ENCODE measurements around the gene IFT172.

The IFT172 gene

DNA sequence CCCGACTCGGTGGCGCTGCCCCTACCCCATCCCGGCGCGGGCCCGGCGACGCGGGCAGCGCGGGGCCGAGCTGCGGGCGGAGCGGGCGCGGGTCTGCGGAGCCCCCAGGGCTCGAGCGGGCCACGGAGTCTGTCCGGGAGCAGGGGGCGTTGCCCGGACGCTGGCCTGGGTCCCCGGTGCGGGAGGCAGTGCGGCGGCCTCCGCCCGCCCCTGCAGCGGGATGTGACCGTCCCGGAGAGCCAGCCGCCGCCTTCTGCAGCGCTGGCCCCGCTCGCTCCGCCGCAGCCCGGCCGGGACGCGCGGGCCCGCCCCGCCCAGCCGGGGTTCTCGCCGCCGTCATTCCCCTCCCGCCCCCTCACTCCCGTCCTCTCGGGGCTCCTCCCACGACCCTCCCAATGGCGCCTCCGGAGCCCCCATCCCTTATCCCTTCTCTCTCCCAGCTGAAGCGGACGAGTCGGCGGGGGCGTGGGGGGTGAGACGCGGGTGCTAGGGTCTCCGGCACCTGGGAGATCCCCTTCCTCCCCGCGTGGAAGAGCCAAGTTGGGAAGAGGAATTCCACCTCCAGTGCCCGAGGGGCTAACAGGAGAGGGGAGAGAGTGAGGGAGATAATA, 5.5 kb upstream of the IFT172 start, which contains the start of gene FNDC4:
TSS of gene FNDC4 (minus strand) at position 257 of the 611 bp plus-strand sequence. CDS start 521 bp downstream, outside the sequence.
- no peak for DNase-seq (ENCODE audit: low read depth)

DNA sequence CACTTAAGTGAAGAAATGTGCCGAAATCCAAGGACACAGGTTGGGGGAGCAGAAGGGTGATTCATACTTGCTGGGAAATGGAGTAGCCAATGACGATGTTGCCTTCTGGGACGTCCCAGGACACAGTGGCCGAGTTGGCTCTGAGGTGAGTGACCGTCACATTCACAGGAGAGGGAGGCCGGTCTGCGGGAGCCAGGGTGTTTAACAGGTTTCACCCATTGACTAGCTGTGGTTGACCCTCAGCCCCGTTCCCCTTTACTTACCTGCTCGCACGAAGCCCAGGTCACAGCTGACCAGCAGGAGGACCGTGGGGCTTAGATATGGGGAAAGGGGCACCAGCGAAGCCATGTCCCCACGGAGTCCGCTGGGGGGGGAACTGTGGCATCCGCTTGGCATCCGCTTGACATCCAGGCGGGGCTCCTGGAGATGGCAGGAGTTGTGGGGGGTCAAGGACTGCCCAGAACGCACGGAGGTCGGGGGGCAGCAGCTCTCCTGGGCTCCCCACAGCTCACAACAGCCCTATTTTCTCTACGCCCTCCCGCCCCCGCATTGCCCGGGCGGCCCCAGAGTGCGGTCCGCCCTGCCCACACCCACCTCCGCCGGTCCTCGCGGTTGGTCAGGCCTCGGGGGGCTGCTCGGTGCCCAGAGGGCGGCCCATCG, 4.9 kb upstream of the IFT172 start:
- DNase-seq (ENCODE audit: low read depth): peak; percentile 32

DNA sequence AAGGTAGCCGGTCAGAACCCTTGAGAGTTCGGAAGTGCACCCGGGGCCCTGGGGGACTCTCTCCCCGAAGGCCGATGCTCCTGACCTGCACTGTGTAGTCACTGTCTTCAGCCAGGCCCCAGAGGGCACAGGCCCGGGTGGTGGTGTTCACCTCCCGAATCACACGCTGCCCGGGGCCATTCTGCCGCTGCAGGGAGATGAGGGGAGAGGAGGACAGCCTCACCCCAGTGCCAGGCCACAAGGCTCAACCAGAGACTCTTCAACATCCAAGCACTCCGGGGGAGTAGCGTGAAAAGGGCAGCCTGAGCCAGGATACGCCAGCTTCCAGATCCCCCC, 4.4 kb upstream of the IFT172 start:
- DNase-seq (ENCODE audit: low read depth): no peak

DNA sequence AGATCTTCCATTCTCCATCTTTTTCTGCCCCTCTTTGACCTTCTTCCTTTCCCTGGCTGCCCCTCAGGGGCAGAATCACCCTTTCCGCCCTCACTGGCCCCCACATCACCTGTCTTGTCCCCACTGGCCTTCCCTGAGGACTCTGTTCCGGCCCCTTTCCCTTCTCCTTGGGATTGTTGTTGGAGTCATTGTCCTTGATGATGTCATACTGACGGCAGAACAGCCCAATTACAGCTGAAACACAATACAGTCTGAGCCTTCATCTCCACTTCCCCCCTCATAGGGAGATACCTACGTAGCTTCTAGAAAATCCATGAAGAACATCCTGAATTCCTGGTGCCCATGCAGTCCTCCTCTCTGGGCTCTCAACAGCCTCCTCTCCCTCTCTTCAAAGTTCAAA, 3.0 kb upstream of the IFT172 start:
- no peak for DNase-seq (ENCODE audit: low read depth)

DNA sequence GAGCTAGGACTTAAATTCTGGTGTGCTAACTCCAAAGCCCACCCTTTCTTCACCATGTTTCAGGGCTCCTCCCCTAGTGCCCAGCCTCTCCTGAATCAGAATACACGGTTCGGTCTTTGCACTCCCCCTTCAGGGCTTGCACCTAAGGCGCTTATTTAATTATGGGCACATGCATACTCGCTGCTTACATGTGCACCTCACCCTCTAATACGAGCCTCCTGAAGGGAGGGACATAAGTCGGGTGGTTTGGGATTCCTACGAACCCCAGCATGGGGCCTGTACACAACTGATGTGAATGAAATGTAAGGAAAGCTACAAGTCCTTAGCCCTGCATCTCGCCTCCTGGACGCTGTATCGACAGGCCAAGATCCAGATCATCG, 435 bp downstream of the IFT172 start:
- DNase-seq (ENCODE audit: low read depth): no peak

DNA sequence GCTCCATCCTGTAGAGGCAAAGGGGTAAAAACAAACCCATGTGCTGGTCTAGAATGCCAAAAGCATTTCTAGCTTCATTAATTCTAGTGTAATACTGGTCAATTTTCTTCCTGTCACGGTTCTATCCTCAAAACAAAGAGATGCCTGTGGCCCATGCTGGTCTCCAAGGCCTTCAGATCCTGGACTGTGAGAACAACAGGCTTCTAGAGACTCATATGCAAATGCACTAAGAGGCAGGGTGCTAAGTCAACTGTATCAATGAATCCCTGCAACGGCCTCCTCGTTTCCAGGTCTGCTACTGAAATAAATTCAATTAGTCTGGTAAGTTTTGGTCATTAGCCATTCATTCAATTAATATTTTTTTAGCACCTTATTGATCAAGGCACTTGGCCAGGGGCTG, 4.0 kb downstream of the IFT172 start:
- no peak for DNase-seq (ENCODE audit: low read depth)

DNA sequence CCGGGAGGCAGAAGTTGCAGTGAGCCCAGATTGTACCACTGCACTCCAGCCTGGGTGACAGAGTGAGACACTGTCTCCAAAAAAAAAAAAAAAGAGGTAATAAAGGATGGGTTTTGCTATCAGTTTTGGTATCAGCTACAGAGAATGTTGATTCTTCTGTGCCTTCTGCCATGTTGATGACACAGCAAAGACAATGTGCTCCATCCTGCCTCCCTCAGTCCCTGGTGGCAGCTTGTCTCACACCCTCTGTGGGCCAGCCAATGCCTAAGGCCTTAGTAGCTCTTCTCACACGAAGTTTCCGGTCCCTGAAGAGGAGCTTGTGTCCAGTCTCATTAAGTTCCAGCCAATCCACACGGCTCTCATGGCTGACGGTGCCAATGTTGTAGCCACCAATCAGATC, 17.6 kb downstream of the IFT172 start:
- no peak for DNase-seq (ENCODE audit: low read depth)

DNA sequence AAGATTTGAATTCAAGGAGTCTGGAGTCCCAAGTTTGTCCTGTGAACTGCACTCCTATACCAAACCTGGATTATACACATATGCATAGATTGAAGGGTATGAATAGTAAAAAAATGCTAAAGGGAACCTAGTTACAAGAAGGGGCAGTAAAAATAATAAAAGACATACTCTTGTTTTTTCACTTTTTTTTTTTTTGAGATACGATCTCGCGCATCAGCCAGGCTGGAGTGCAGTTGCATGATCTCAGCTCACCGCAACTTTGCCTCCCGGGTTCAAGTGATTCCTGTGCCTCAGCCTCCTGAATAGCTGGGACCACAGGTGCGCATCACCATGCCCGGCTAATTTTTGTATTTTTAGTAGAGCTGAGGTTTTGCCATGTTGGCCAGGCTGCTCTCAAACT, 25.1 kb downstream of the IFT172 start:
- DNase-seq (ENCODE audit: low read depth): no peak

DNA sequence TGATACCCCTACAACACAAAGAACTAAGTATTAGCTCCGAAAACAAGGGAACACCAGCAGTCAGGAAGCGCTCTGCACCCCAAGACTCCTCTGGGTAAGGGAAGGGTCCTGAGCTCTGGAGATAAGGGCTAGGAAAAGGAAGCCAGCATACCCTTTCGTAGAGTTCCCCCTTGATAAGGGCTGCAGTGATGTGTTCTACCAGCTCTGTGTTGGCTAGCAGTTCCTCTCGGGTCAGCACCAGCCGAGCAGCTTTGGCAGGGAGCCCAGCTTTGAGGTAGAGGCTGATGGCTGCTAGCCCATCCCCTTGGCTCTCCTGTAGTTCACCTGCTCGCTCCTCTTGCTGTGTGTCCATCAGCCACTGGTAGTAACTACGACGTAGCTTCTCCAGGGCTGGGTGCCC, 28.4 kb downstream of the IFT172 start:
- no peak for DNase-seq (ENCODE audit: low read depth)

DNA sequence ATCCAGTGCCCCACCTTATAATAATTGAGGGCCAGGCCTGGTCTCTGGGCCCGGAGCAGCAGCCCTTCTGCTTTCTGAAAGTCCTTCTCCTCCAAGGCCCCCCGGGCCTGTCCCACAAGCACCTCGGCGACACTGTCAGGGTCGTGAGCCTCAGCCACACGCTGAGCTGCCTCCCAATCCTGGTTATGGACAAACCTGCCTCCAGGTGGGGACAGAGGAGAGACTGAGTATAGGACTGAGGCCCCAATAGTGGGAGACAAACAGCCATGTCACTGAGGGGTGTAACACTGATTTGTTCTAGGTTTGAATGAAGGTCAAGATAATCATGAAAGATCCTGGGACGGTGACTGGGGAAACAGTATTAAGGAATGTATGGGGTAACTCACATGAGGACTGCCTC, 35.6 kb downstream of the IFT172 start:
- DNase-seq (ENCODE audit: low read depth): no peak

DNA sequence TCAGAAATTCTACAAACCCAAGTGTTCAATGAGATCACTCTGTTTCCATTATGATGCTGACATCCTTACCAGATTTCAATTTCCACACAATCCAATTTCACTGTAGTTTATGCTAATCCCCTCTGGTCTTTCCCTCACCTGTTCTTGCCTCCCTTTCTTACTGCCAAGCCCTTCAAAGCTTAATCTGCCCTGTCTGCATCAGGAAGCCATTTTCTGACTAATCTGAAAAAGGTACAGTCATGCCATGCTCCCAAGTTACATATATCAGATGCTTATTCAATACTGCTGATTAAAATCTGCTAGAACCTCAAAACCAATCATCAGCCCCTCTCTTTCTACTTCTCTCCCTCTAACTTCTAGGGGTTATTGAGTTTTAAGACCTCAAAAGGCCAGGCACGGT, 38.4 kb downstream of the IFT172 start:
- no peak for DNase-seq (ENCODE audit: low read depth)

DNA sequence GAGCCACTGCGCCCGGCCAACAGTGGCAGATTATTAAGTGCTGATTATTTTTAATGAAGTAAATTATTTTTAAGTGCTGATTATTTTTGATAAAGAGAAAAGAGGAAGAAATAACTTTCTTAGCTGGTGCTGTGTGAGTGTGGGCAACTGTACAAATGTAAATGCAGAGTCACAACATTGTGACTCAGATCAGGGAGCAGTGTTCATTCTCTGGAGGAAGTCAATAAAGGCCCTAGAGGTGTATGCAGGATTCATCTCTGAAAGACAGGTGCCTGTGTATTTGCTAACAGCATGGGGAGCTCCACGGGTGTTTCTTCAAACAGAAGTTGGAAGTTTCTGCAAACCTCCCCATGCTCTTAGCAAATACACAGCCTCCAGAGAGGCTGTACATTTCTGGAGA, 41.2 kb downstream of the IFT172 start:
- DNase-seq (ENCODE audit: low read depth): no peak

DNA sequence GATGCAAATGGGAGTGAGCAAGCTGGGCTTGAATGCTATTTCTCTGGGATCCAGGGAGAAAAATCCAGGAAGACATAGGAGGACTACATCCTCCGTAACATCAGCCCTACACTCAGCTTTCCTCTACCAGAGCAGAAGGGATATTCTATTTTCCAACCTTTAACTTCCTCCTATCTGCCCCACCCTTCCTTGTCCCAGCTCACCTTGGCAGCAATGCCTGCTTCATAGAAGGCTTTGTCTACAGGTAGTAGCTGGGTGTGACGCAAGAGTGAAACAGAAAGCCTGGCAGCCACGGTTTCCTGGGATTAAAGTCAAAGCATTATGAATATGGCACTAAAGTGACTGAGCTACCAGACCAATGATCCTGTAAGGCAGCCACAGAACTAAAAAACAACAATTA, 43.5 kb downstream of the IFT172 start:
- no peak for DNase-seq (ENCODE audit: low read depth)

DNA sequence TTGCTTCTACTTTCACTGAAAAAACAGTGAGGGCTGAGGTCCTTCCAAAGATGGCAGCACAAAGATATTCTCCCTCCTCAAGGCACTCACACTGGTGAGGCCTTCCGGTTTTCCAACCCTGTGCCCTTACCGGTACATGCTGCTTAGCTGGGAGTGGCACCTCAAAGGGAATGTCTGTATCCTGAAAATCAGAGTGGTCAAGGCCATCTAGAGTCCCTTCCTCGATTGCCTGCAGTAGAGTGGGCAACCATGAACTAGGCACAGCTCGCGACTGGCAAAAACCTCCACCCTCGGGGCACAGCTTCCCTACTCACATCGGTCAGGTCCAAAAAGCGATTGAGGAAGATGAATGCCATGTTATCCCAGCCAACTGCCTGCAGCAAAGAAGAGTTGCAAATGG, 43.9 kb downstream of the IFT172 start:
- no peak for DNase-seq (ENCODE audit: low read depth)

DNA sequence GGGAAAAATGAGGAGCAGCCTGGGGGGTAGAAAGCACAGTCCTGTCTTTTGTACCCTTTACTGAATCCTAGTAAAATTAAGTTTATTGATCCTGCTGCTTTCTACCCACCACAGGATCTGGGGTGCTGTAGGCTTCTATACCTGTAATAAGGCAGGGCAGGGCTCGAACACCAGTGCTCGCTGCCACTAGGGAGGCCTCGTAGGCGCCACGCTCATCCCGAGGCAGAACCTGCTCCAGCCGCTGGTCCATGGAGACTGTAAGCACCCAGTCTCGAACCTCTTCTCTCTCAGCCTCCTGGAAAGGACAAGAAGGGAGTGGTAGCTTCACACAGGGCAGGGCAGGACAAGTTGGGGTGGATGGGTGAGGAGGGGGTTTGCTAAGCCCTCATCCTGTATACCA, 44.4 kb downstream of the IFT172 start:
- no peak for DNase-seq (ENCODE audit: low read depth)

DNA sequence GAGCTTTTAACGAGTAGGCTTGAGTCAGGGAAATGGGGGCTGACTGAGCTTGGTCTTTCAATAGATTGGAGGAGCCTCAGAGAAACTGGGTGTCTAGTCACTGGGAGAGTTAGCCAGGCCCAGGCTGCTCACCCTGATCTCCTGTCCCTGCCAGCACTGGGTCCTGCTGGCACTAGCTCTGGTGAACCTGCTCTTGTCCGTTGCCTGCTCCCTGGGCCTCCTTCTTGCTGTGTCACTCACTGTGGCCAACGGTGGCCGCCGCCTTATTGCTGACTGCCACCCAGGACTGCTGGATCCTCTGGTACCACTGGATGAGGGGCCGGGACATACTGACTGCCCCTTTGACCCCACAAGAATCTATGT, 46.6 kb downstream of the IFT172 start:
- DNase-seq (ENCODE audit: low read depth): no peak

DNA sequence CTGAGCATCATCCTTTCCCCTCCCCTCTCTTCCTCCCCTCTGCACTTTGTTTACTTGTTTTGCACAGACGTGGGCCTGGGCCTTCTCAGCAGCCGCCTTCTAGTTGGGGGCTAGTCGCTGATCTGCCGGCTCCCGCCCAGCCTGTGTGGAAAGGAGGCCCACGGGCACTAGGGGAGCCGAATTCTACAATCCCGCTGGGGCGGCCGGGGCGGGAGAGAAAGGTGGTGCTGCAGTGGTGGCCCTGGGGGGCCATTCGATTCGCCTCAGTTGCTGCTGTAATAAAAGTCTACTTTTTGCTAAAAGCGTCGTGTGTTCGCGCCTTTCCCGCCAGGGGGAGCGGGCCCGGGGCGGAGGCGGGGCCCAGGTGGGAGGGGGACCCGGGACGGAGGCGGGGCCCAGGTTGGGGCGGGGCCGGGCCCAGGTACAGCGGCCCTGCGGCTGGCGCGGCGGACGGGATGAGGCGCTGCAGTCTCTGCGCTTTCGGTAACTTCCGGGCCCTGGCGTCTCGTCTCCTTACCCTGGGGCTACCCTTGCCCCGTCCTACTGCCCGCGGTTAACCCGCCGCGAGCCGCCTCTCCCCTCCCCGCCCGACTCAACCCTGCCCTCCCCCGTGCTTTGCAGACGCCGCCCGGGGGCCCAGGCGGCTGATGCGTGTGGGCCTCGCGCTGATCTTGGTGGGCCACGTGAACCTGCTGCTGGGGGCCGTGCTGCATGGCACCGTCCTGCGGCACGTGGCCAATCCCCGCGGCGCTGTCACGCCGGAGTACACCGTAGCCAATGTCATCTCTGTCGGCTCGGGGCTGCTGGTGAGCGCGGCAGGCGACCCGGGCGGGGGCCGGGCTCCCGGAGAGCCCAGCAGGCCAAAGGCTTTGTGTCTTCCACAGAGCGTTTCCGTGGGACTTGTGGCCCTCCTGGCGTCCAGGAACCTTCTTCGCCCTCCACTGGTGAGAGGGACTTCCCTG, 47.3 kb downstream of the IFT172 start, which contains the start of gene KRTCAP3:
TSS of gene KRTCAP3 (plus strand) at position 424 of the 962 bp plus-strand sequence. CDS start at position 456, 32 bp downstream.
- DNase-seq (ENCODE audit: low read depth): no peak

DNA sequence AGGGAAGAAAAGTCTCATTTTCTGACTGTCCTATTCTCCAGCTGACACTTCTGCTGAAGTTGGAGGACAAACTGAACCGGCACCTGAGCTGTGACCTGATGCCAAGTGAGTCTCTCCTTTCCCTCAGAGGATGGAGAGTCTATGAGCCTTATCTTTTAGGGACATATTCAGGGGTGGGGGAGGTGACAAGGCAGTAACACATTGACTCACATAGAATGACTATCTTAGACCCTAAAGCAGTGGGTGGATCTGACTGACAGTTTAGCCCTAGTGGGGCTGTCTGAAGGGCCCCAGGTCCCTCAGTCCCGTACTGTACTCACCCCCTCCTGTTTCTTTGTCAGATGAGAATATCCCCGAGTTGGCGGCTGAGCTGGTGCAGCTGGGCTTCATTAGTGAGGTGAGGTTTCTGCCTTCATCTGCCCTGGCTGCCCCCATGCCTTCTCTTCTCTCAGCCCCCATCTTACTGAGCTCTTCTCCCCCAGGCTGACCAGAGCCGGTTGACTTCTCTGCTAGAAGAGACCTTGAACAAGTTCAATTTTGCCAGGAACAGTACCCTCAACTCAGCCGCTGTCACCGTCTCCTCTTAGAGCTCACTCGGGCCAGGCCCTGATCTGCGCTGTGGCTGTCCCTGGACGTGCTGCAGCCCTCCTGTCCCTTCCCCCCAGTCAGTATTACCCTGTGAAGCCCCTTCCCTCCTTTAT, 48.2 kb downstream of the IFT172 start:
- no peak for DNase-seq (ENCODE audit: low read depth)

DNA sequence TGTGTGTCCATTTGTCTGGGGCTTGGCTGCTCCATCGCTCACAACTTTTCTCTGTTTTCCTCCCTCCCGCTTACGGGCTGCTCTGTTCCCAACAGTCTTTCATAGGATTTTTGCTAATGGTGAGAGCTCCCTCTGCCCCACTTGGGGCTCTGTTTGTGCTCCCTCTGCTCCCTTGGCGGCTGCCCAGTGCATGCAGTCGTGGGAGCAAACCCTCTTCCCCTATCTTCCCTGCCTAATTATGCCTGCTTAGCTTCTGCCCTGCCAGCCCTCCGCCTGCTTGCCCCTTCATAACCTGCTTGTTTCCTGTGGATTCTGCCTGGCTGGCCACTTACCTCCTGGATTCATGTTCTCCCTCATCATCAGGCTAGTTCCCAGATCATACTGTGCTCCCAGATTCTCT, 53.9 kb downstream of the IFT172 start:
- no peak for DNase-seq (ENCODE audit: low read depth)

DNA sequence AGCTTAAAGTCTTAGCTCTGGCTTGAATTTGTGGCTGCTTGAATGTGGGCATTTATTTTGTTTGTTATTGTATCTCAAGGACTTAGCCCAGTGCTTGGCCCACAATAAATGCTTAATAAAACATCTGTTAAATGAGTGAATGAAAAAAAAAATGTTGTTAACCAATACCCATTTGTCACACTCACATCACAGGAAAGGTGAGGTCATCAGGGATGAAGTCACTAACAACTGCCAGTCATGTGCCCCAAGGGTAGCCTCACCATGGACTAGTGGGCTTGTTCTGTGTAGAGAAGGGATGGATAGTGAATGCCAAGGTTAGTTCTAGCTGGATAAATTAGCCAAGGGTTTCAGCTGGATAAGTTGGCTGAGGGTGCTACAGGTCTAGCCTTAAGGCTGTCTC, 58.1 kb downstream of the IFT172 start:
- no peak for DNase-seq (ENCODE audit: low read depth)

DNA sequence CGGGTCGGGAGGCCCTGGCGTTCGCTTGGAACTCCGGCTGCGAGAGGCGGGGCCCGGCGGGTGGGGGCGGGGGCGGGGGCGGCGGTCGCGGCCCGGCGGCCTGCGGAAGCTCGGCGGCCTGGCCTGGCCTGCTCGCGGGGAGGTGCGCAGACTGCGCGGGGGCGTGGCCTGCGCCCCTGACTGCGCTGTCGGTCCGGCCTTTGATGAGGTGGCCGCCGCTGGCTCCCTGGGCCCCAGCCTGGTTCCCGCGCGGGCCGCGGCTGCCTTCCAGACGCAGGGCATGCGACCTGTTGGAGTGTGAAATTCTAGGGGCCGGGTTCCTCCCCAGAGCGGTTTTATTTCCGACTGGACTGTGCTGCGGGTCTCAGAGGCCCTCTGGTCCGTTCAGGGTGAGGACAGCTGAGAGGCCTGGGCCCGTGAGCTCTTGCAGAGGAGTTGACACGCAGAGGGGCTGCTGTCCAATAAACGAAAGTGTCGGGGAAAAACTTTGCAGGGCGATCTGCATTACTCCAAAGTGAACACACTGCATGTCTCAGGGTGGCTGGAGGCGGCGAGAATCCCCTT, 60.5 kb downstream of the IFT172 start:
- DNase-seq (ENCODE audit: low read depth): peak; percentile 58
